ENCODE data around the gene AFAP1L2.

DNA sequence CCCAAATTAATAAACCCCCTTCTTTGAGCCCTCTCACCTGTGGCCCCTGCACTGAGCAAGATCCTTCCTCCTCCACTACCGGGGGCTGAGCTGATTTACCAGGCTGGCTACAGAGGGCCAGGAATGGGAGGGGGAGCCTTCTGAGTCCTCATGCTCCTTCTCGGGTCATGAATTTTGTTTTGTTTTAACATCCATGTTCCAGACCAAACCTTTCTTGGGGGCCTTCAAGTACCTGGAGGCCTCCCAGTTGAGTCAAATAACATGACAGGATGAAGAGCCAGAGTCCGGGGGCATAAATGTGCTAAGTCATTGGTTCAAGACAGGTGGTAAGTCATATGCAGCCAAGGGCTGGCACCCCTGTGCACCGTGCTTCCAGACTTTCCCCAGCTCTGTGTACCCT is 39.6 kb downstream of the AFAP1L2 start:
- TF ChIP-seq, protein P1, sequence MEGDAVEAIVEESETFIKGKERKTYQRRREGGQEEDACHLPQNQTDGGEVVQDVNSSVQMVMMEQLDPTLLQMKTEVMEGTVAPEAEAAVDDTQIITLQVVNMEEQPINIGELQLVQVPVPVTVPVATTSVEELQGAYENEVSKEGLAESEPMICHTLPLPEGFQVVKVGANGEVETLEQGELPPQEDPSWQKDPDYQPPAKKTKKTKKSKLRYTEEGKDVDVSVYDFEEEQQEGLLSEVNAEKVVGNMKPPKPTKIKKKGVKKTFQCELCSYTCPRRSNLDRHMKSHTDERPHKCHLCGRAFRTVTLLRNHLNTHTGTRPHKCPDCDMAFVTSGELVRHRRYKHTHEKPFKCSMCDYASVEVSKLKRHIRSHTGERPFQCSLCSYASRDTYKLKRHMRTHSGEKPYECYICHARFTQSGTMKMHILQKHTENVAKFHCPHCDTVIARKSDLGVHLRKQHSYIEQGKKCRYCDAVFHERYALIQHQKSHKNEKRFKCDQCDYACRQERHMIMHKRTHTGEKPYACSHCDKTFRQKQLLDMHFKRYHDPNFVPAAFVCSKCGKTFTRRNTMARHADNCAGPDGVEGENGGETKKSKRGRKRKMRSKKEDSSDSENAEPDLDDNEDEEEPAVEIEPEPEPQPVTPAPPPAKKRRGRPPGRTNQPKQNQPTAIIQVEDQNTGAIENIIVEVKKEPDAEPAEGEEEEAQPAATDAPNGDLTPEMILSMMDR (IDR thresholded peaks at IDR 0.05): no peak
- TF ChIP-seq EZH2 (IDR thresholded peaks at IDR 0.05): no peak

Measured in neural progenitor cell (in vitro differentiated cells).